ENCODE measurements around the gene ZC3H11A.
A peak's percentile ranks its signal among the peaks of the same experiment; 100 is the strongest.
"Not testable (repeated sequence)": the region's sequence is repeated elsewhere in the genome, so short reads cannot be mapped to it uniquely, and the experiment has no call there.

The ZC3H11A gene

GRCh38 chr1:203789966-203790365 lies 5.5 kb upstream of the ZC3H11A start:
- no peak for DNase-seq

DNA sequence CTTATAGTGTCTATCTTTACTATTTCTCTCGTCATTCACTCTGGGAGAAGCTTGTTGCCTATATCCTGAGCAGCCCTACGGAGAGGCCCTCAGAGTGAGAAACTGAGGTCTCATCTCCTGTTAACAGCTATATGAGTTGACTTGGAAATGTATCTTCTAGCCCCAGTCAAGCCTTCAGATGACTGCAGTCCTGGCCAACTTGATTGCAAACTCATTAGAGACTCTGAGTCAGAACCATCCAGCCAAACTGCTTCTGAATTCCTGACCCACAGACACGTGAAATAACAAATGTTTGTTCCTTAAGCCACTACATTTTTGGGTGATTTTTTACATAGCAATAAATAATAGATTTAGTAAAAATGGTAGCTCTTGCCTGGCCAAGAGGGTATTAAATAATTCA lies 3.9 kb upstream of the ZC3H11A start:
- DNase-seq, result no peak

GRCh38 chr1:203792486-203792885 lies 2.9 kb upstream of the ZC3H11A start:
- no peak for DNase-seq

DNA sequence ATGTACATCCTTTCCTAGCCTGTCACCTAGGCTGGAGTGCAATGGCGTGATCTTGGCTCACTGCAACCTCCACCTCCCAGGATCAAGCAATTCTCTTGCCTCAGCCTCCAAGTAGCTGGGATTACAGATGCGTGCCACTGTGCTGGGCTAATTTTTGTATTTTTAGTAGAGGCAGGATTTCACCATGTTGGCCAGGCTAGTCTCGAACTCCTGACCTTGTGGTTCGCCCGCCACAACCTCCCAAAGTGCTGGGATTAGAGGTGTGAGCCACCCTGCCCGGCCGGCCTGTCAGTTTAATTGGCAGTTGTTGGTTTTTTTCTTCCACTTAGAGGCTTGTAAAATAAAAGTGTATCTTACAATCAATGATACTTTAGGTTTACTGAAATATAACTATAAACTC lies 1.9 kb upstream of the ZC3H11A start:
- DNase-seq, result not testable (repeated sequence)

GRCh38 chr1:203794764-203795440 lies 521 bp upstream of the ZC3H11A start:
- no peak for DNase-seq

GRCh38 chr1:203796236-203796605 lies 798 bp downstream of the ZC3H11A start:
- peak; percentile 50 to 53 for DNase-seq

DNA sequence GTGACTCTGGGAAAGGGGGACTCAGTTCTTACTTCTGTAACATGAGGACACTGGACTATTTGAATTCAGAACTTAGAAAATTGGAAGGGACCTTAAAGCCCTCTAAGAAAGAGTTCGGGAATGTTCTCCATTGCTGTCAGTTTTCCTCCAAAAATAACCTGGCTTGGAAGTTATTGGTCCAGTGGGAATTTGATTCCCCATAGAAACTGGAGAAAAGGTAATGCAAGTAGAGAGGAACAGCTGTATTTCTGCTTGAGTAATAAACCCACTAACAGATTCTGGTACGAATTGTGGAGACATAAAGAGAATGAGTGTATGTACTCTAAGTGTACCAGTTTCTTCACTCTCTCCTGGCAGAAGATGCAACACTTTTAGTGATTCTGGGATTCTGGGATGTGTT lies 1.8 kb downstream of the ZC3H11A start:
- no peak for DNase-seq

DNA sequence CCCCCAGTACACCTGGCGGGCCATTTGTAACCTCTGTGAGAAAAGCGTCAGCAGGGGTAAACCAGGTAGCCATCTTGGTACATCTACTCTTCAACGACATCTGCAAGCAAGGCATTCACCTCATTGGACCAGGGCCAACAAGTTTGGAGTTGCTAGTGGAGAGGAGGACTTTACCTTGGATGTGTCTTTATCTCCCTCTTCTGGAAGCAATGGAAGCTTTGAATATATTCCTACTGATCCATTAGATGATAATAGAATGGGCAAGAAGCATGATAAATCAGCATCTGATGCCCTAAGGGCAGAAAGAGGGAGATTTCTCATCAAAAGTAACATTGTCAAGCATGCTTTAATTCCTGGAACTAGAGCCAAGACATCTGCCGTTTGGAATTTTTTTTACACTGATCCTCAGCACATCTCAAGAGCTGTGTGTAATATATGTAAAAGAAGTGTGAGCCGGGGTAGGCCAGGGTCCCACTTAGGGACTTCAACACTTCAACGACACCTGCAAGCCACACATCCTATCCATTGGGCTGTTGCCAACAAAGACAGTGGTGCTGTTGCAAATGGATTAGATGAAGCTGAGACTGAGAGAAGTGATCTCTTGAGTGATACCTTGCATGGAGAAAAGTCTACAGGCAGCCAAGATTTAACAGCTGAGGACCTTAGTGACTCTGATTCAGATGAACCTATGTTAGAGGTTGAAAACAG lies 2.7 kb downstream of the ZC3H11A start:
- no peak for DNase-seq

- no peak for DNase-seq
Measured at GRCh38 chr1:203799157-203799556, 3.7 kb downstream of the ZC3H11A start.

DNA sequence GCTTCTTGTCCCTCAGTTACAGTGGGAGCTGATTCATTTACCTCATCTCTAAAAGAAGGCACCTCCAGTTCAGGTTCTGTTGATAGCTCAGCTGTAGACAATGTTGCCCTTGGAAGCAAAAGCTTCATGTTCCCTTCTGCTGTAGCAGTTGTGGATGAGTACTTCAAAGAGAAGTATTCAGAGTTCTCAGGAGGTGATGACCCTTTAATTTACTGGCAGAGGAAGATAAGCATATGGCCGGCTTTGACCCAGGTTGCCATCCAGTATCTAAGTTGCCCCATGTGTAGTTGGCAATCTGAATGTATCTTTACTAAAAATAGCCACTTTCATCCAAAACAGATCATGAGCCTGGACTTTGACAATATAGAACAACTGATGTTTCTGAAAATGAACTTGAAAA lies 4.5 kb downstream of the ZC3H11A start:
- no peak for DNase-seq

- DNase-seq, result no peak
Measured at GRCh38 chr1:203805689-203806088, 10.3 kb downstream of the ZC3H11A start.

DNA sequence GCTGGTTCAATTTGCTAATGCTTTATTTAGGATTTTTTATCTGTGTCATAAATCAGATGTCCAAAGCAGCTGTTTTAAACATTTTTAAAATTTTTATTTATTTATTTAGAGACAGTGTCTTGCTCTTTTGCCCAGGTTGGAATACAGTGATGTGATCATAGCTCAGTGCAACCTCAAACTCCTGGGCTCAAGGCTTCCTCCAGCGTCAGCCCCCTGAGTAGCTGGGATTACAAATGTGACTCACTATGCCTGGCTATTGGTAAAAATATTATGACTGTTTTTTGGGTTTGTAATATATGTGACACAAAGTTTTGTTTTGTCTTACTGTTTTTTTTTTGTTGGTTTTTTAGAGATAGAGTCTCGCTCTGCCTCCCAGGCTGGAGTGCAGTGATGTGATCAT lies 11.8 kb downstream of the ZC3H11A start:
- no peak for DNase-seq

DNA sequence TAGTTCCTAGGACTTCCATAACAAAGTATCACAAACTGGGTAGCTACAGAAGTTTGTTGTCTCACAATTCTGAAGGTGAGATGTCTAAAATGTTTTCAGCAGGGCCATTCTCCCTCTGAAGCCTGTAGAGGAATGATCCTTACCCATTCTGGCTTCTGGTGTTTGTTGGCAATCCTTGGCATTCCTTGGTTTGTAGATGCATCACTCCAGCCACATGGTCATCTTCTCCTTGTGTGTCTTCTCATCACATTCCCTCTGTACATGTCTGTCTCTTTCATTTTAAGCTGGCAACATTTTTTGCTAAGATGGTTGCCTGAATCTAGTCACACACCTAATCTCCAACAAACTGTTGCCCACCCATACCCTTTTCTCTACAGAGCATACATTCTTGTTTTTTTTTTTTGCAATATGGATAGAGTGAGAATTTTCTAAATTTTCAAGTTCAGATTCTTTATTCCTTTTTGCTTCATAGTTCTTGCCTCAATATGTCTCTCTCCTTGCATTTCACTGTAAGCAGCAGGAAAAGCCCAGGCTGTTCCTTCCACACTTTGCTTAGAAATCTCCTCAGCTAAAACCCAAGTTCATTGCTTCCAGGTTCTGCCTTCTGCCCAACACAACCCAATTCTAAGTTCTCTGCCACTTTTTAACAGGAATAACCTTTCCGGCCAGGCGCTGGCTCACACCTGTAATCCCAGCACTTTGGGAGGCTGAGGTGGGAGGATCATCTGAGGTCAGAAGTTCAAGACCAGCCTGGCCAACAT lies 18.3 kb downstream of the ZC3H11A start:
- DNase-seq, result no peak

GRCh38 chr1:203818399-203818798 lies 23.0 kb downstream of the ZC3H11A start:
- DNase-seq, result no peak

DNA sequence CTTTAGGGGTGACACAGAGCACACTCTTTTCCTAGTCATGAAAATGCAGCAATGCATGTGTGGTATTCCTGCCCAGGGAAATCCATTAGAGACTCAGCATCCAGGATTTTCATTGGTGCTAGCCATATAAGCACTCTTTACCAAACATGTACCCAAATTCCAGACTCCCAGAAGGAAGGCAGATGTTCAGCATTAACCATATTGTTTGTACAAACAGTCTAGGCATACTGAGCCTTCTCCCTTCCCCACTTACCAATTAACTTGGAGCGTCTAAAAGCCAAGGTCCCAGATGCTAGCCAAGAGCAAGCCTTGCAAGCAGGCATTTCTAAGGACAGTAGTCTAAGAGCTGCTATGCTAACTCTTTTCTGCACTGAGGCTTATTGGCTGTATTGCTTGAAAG lies 27.9 kb downstream of the ZC3H11A start:
- DNase-seq, result no peak

GRCh38 chr1:203826175-203826574 lies 30.8 kb downstream of the ZC3H11A start:
- no peak for DNase-seq

- DNase-seq, result no peak
Measured at GRCh38 chr1:203828002-203828401, 32.6 kb downstream of the ZC3H11A start.

GRCh38 chr1:203828503-203828902 lies 33.1 kb downstream of the ZC3H11A start:
- DNase-seq, result no peak

GRCh38 chr1:203829247-203829646 lies 33.8 kb downstream of the ZC3H11A start:
- peak; percentile 12 to 47 for DNase-seq

DNA sequence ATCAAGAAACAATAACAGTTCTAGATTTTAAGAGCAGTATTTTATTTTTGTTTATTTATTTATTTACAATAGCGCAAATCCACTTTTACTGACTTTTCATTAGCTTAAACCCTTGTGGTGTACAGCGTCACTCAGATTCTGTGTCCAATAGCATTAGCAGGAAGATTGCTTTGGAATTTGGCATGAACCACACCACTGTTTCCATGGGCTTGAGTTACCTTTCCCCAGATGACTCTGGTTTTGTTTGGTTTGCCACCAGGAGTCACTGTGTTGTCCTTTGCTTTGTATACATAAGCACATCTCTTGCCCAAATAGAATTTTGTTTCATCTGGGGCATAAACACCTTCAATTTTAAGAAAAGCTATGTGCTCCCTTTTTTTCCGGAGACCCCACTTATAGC lies 40.1 kb downstream of the ZC3H11A start:
- DNase-seq, result no peak

GRCh38 chr1:203839081-203839480 lies 43.7 kb downstream of the ZC3H11A start:
- DNase-seq, result no peak

GRCh38 chr1:203840208-203840808 lies 44.9 kb downstream of the ZC3H11A start:
- DNase-seq, result no peak

- DNase-seq, result no peak
Measured at GRCh38 chr1:203842559-203842876, 47.1 kb downstream of the ZC3H11A start.

DNA sequence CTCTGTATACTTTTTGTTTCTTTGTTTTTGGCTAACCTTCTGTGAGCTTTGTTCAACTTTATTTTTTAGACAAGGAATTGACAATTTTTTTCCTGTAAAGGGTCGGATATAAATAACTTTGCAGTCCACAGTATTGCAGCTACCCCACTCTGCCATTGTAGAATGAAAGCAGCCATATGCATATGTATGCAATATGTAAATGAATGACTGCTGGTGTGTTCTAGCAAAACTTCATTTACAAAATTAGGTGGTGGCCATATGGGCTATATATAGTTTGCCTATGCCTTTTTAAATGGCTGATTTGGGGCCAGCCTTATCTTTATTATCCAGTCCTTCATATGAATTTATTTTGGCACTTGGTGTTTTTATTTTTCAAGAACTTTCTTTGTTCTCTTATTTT lies 48.0 kb downstream of the ZC3H11A start:
- DNase-seq, result no peak

Measured in inflammatory macrophage (primary cell).